K562 (cell line): ENCODE results near the gene RSAD1. TPM values are rescaled to one million over a fixed set of nuclear protein-coding genes. Genes with fewer than 3 reads are reported as not detected.

Experiments used
- ATAC-seq: fragments of 200-7000 bp; cut with Tn5 transposase; 3 replicates; pipeline ENCODE4 v1.9.1; 2020; ENCODE audit warnings: moderate library complexity
- BruUV-seq: library from RNA; stranded (reverse); fragments of 400-500 nt; replicated peaks from 2 replicates; lab custom pipeline; 2021; lab: Mats Ljungman, UMichigan
- CTCF ChIA-PET: fragments of 300-600 bp; formaldehyde crosslinking; extraction: SDS; loops from one replicate; lab custom pipeline; 2021; ENCODE audit warnings: low intra/inter-chr PET ratio; lab: Yijun Ruan, JAX
- POLR2A ChIA-PET: fragments of 300-600, 350-650 bp; sonication (Branson Sonifier 250); formaldehyde crosslinking; extraction: SDS; loops from one replicate; lab custom pipeline; 2021; ENCODE audit warnings: antibody characterized with exemption, inconsistent platforms; lab: Yijun Ruan, JAX
- DNase-seq, 4 experiments: peaks; one replicate each; pipeline versions ENCODE4 v3.0.0 to v3.0.0-alpha.2; 2011 to 2018; ENCODE audit warnings: low spot score in 3 of 4, mixed read lengths in 3 of 4; ENCODE audit errors: extremely low read depth in 1 of 4
- FAIRE-seq: peaks from 2 replicates; lab custom pipeline; 2011; peaks lifted over from hg19 to GRCh38; lab: Jason Lieb, UNC
- H2AFZ ChIP-seq: 2 replicates; pipeline ENCODE4 v1.6.0; 2011; ENCODE audit warnings: low read depth, low read length, control low read depth, inconsistent platforms
- H3K27ac ChIP-seq: fragments of 200-600 bp; 3 replicates; pipeline ENCODE4 v1.8.0; 2011; ENCODE audit warnings: low read depth, mild to moderate bottlenecking, control low read depth, inconsistent platforms, low read length, moderate library complexity, mixed read lengths; ENCODE audit errors: extremely low read depth
- H3K27me3 ChIP-seq, 2 experiments: fragments of 300-600 bp in 1 of 2; 2 replicates in 1 of 2; 3 replicates in 1 of 2; pipeline versions ENCODE4 v1.6.0 to v1.8.0; 2011; ENCODE audit warnings: inconsistent platforms in 2 of 2, low read length in 2 of 2, mild to moderate bottlenecking in 1 of 2, mixed read lengths in 1 of 2, moderate library complexity in 1 of 2; ENCODE audit not compliant: control insufficient read depth in 2 of 2, insufficient read depth in 2 of 2
- H3K36me3 ChIP-seq: fragments of 300-600 bp; 3 replicates; pipeline ENCODE4 v1.8.0; 2011; ENCODE audit warnings: mild to moderate bottlenecking, low read length, inconsistent platforms; ENCODE audit not compliant: control insufficient read depth, insufficient read depth
- H3K4me1 ChIP-seq, 2 experiments: fragments of 200-600 bp in 1 of 2; replicated peaks in 1 of 2; 2 replicates in 1 of 2; 3 replicates in 1 of 2; pipeline versions ENCODE4 v1.5.1 to v1.8.0; 2011; ENCODE audit warnings: inconsistent platforms in 2 of 2, low read length in 2 of 2, mild to moderate bottlenecking in 1 of 2, mixed read lengths in 1 of 2, moderate library complexity in 1 of 2; ENCODE audit not compliant: control insufficient read depth in 2 of 2, insufficient read depth in 2 of 2
- H3K4me2 ChIP-seq: 2 replicates; pipeline ENCODE4 v1.6.1; 2011; ENCODE audit warnings: low read length, control low read depth, inconsistent platforms, mixed read lengths; ENCODE audit not compliant: insufficient read depth
- H3K4me3 ChIP-seq: fragments of 200-600 bp; sonication (generic), shearing (Covaris generic); 2 replicates; pipeline ENCODE4 v1.5.1; 2016; ENCODE audit warnings: control low read depth, inconsistent platforms
- H3K79me2 ChIP-seq: fragments of 200-600 bp; 3 replicates; pipeline ENCODE4 v1.8.0; 2011; ENCODE audit warnings: low read length, inconsistent platforms; ENCODE audit not compliant: control insufficient read depth, insufficient read depth
- H3K9ac ChIP-seq, 2 experiments: 2 replicates each; pipeline versions ENCODE4 v1.6.0 to v1.6.1; 2011; ENCODE audit warnings: low read depth in 2 of 2, low read length in 2 of 2, control low read depth in 1 of 2, inconsistent platforms in 1 of 2, mild to moderate bottlenecking in 1 of 2, mixed read lengths in 1 of 2; ENCODE audit not compliant: insufficient read depth in 1 of 2
- H3K9me1 ChIP-seq: one replicate; pipeline ENCODE4 v1.6.0; 2011; ENCODE audit warnings: inconsistent platforms, mild to moderate bottlenecking, low read length, moderate library complexity; ENCODE audit not compliant: control insufficient read depth, insufficient read depth
- H3K9me3 ChIP-seq: replicated peaks from 2 replicates; pipeline ENCODE4 v1.5.1; 2011; ENCODE audit warnings: low read depth, low read length, inconsistent platforms; ENCODE audit not compliant: control insufficient read depth, insufficient read depth
- H4K20me1 ChIP-seq: replicated peaks from 2 replicates; pipeline ENCODE4 v1.6.1; 2011; ENCODE audit warnings: low read length, inconsistent platforms, mixed read lengths; ENCODE audit not compliant: control insufficient read depth, insufficient read depth
- JUN ChIP-seq, 2 experiments: sonication (generic) in 1 of 2; formaldehyde crosslinking in 1 of 2; IDR thresholded peaks; 2 replicates each; pipeline versions ENCODE4 v1.6.1 to v1.8.0; 2012 to 2022; ENCODE audit warnings: borderline replicate concordance in 2 of 2, mild to moderate bottlenecking in 2 of 2, improper control_type of control experiment in 1 of 2, low read depth in 1 of 2, low read length in 1 of 2, missing genetic modification reagents in 1 of 2
- LCOR ChIP-seq: sonication (generic); formaldehyde crosslinking; IDR thresholded peaks from 2 replicates; pipeline ENCODE4 v1.8.0; 2022; ENCODE audit warnings: mild to moderate bottlenecking, missing genetic modification reagents
- TSC22D4 ChIP-seq: fragments of 450-650 bp; IDR thresholded peaks from 2 replicates; pipeline ENCODE4 v1.6.1; 2016; ENCODE audit warnings: missing genetic modification characterization, missing biosample characterization, control low read depth
- VEZF1 ChIP-seq: fragments of 200-800 bp; sonication (Bioruptor generic); IDR thresholded peaks from 2 replicates; pipeline ENCODE4 v1.6.1; 2017; ENCODE audit warnings: missing genetic modification characterization, missing compliant biosample characterization
- ZBED1 ChIP-seq: IDR thresholded peaks from 2 replicates; pipeline ENCODE4 v1.6.1; 2014
- ZNF124 ChIP-seq: sonication (generic); formaldehyde crosslinking; IDR thresholded peaks from 2 replicates; pipeline ENCODE4 v1.8.1; 2022; ENCODE audit warnings: missing genetic modification reagents
- WGBS: fragments of 100-300 bp; shearing (Covaris generic); methylation state at CpG from one replicate; pipeline ENCODE4 v1.1.6; 2016; ENCODE audit warnings: low coverage, mixed read lengths; ENCODE audit not compliant: insufficient coverage; ENCODE audit errors: missing lambda C conversion rate; 5-methylcytosine and 5-hydroxymethylcytosine counted together
- in situ Hi-C: fragments of 300-500 bp; cut with MboI; formaldehyde crosslinking; loops from 4 replicates; pipeline ENCODE4 v1.15.0; 2018; ENCODE audit warnings: inconsistent platforms, mixed read lengths
- intact Hi-C: fragments of 100-400 bp; cut with micrococcal nuclease; formaldehyde crosslinking; loops from 2 replicates; pipeline ENCODE4 v1.14.2; 2022
- polyA plus RNA-seq, 8 experiments: library from polyadenylated mRNA; depleted of rRNA in 4 of 8; stranded (reverse) in 5 of 8; unstranded in 3 of 8; fragments of >200 nt; fragmentation: Nextera tagmentation in 2 of 8; fragmentation: Illumina TruSeq in 1 of 8; extraction: Ambion mirVana in 2 of 8; extraction: Trizol in 1 of 8; gene quantifications; 2 replicates each; pipeline versions ENCODE4 v1.2.1 to v1.2.3, GENCODE V29; 2011 to 2014; ENCODE audit warnings: inconsistent platforms in 1 of 8, missing spikeins in 1 of 8
- total RNA-seq, 7 experiments: library from RNA; depleted of rRNA in 6 of 7; stranded (reverse); fragments of >200 nt in 6 of 7; fragmentation: Illumina TruSeq in 2 of 7; extraction: Trizol in 2 of 7; gene quantifications; 2 replicates each; pipeline versions ENCODE4 v1.2.1 to v1.2.3, GENCODE V29; 2011 to 2021; ENCODE audit warnings: low replicate concordance in 1 of 7
- TF ChIP-seq, protein P1 (sequence below): fragments of 250-450 bp; sonication (Bioruptor Pico); IDR thresholded peaks from 2 replicates; pipeline ENCODE4 v1.8.0; 2022; ENCODE audit warnings: inconsistent platforms

RSAD1 gene
- total and polyA plus RNA-seq, 9 of the 15 experiments (the other 6 are each of a cell fraction or from before 2014, with no cell fraction given), result 4.5 to 42.5 (median 26.8) TPM

DNA sequence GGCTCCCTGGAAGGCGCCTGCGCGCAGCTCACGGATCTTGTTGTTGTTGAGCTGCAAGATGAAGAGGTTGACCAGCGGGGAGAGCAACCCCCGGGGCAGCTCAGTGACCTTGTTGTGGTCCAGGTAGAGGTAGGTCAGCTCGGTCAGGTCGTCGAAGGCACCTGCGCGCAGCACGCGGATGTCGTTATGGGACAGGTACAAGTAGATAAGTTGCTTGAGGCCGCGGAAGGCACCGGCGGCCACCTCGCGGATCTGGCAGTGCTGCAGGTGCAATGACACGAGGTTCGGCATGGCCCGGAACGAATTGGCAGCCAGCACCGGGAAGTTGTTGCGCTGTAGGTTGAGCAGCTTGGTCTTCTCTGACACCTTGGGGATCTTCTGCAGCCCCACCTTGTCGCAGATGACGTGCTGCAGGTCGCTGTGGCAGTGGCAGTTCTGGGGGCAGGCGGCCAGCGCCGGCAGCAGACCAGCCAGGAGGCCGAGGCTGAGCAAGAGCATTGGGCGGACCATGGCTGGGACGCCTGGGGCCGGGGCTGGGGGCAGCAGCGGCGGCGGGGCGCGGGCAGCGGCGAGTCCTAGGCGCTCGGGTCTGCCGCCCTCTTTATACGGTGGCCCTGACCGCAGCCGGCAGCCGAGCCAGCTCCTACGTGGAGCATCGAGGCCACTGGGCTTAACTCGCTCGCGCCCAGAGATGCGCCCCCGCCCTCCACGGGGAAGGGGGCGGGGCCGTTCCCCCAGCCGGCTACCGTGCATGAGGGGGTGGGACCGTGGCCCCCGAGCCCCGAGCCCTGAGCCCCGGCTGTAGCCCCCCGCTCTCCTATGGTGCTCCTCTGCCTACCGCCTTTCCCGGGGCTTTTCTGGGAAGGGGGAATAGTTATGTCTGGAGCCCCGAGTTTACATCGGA lies 10.1 kb upstream of the RSAD1 start, which contains the start of gene CHAD:
Gene CHAD (minus strand): TSS at position 577 of the 904 bp plus-strand sequence. CDS start 67 bp downstream, at position 510.
- no peak within 1 kb of the TSS for H3K4me2 ChIP-seq

More for the DNA sequence above, 10.1 kb upstream of the RSAD1 start, which contains the start of gene CHAD:
- WGBS, result 43% methylated on average over 39 of the region's 71 CpGs
- DNase-seq, result peak in 3 of 4 experiments; percentile 39 to 68 (median 63)
- POLR2A ChIA-PET, result interaction anchor here (0.5 to 0.7 kb wide), 2 partner anchors 17 to 195 kb away, joined by 3 read pairs; no protein-coding TSS in a partner anchor
- TF ChIP-seq VEZF1 (CRISPR knock-in tag) (peak; percentile 25; the same call in 1 of the 2 replicates), JUN (IDR thresholded peaks at IDR 0.05; ENCODE audit: borderline replicate concordance, low read depth, low read length) (no peak), JUN (CRISPR knock-in tag; IDR thresholded peaks at IDR 0.05; ENCODE audit: borderline replicate concordance) (no peak), LCOR (CRISPR knock-in tag) (no peak), ZNF124 (CRISPR knock-in tag) (0 out of 2 replicates have a peak, but pooled peaks have one; percentile 37), ZBED1 (no peak), TSC22D4 (tag) (no peak)
- TF ChIP-seq, protein P1, sequence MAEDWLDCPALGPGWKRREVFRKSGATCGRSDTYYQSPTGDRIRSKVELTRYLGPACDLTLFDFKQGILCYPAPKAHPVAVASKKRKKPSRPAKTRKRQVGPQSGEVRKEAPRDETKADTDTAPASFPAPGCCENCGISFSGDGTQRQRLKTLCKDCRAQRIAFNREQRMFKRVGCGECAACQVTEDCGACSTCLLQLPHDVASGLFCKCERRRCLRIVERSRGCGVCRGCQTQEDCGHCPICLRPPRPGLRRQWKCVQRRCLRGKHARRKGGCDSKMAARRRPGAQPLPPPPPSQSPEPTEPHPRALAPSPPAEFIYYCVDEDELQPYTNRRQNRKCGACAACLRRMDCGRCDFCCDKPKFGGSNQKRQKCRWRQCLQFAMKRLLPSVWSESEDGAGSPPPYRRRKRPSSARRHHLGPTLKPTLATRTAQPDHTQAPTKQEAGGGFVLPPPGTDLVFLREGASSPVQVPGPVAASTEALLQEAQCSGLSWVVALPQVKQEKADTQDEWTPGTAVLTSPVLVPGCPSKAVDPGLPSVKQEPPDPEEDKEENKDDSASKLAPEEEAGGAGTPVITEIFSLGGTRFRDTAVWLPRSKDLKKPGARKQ, result no peak
- TF ChIP-seq, all 486 proteins: peak for 2
- intact Hi-C loops, result no loop called here
- no peak within 1 kb of the TSS for H3K4me3 ChIP-seq
- no peaks in the 10 kb centered on the region for H3K79me2 ChIP-seq
- H3K4me1 ChIP-seq, result peaks cover 0 to 25% of the 10 kb centered on the region in 2 experiments; a peak in 2 of 5 replicates
- no peak for FAIRE-seq
- no TSS peak for BruUV-seq
- peak within 1 kb of the TSS in 1 of 2 experiments; percentile 13; a peak in 1 of 4 replicates for H3K9ac ChIP-seq
- H4K20me1 ChIP-seq, result peaks cover 12% of the 10 kb centered on the region
- H3K36me3 ChIP-seq, result no peaks in the 10 kb centered on the region
- peak; percentile 57 for ATAC-seq
- H3K9me1 ChIP-seq, result no peaks in the 10 kb centered on the region
- no peaks in the 10 kb centered on the region for H3K9me3 ChIP-seq
- no peak within 1 kb of the TSS for H3K27ac ChIP-seq
- H2AFZ ChIP-seq, result no peak within 1 kb of the TSS
- H3K27me3 ChIP-seq, result peaks cover 22 to 77% of the 10 kb centered on the region in 2 experiments; a peak in 4 of 5 replicates
- in situ Hi-C loops, result no loop called here
- CTCF ChIA-PET, result no interaction called here
